H1 (cell line): ENCODE data around the gene PPP1R12C. TPM values are rescaled to one million over a fixed set of nuclear protein-coding genes. Genes with fewer than 3 reads are reported as not detected.

Source experiments
- CHD1 ChIP-seq: IDR thresholded peaks from 2 replicates; pipeline ENCODE4 v1.6.1; 2012; ENCODE audit warnings: low read depth, low read length, improper control_type of control experiment
- EGR1 ChIP-seq: IDR thresholded peaks from 2 replicates; pipeline ENCODE4 v1.6.1; 2011; ENCODE audit warnings: low read depth, low read length, borderline replicate concordance
- EP300 ChIP-seq, 2 experiments: IDR thresholded peaks; 1 replicate in 1 of 2; 2 replicates in 1 of 2; pipeline ENCODE4 v1.6.1; 2011 to 2012; ENCODE audit warnings: low read depth in 2 of 2, low read length in 2 of 2, mild to moderate bottlenecking in 2 of 2, borderline replicate concordance in 1 of 2, inconsistent platforms in 1 of 2, moderate library complexity in 1 of 2
- FOSL1 ChIP-seq: IDR thresholded peaks from 2 replicates; pipeline ENCODE4 v1.6.1; 2011; ENCODE audit warnings: mild to moderate bottlenecking, low read depth, low read length, moderate library complexity; ENCODE audit not compliant: insufficient read depth
- HDAC2 ChIP-seq, 2 experiments: fragments of 300-600 bp in 1 of 2; sonication (generic) in 1 of 2; IDR thresholded peaks; 2 replicates each; pipeline ENCODE4 v1.6.1; 2011 to 2012; ENCODE audit warnings: low read depth in 2 of 2, low read length in 2 of 2, mild to moderate bottlenecking in 2 of 2, moderate library complexity in 2 of 2, borderline replicate concordance in 1 of 2, inconsistent platforms in 1 of 2
- JUN ChIP-seq: IDR thresholded peaks from 2 replicates; pipeline ENCODE4 v1.6.1; 2011; ENCODE audit warnings: low read depth, mild to moderate bottlenecking, improper control_type of control experiment, low read length
- NRF1 ChIP-seq: IDR thresholded peaks from 2 replicates; pipeline ENCODE4 v1.6.1; 2011; ENCODE audit warnings: mild to moderate bottlenecking, low read depth, low read length, improper control_type of control experiment
- RFX5 ChIP-seq: IDR thresholded peaks from 2 replicates; pipeline ENCODE4 v1.6.1; 2011; ENCODE audit warnings: low read depth, low read length, improper control_type of control experiment, borderline replicate concordance
- SUZ12 ChIP-seq: fragments of 200-600 bp; sonication (generic); IDR thresholded peaks from 2 replicates; pipeline ENCODE4 v1.6.1; 2012; ENCODE audit warnings: mild to moderate bottlenecking, inconsistent platforms, low read length, moderate library complexity, mixed read lengths
- TEAD4 ChIP-seq: IDR thresholded peaks from 2 replicates; pipeline ENCODE4 v1.6.1; 2012; ENCODE audit warnings: low read depth, low read length, inconsistent platforms, mixed read lengths
- polyA plus RNA-seq, 7 experiments: library from polyadenylated mRNA; depleted of rRNA in 3 of 7; stranded (reverse) in 5 of 7; unstranded in 2 of 7; fragments of >200 nt in 5 of 7; fragments of 200-250 nt in 2 of 7; gene quantifications; 1 replicate in 5 of 7; 2 replicates in 1 of 7; 4 replicates in 1 of 7; pipeline versions ENCODE4 v1.2.1 to v1.2.3, GENCODE V29; 2011 to 2013; ENCODE audit warnings: missing spikeins in 2 of 7, mixed read lengths in 2 of 7
- total RNA-seq: library from RNA; stranded (reverse); fragmentation: NEBNext Ultra II Directional; extraction: Animal tissue kit (Norgen Biotek cat#: 25700); gene quantifications from 2 replicates; pipeline ENCODE4 v1.2.1, GENCODE V29; 2021

The PPP1R12C gene
- total and polyA plus RNA-seq, 2 of the 8 experiments (the other 6 are each of a cell fraction or from before 2014, with no cell fraction given), result 31.7 to 71.5 TPM

GRCh38 chr19:55082020-55082851 is 35.2 kb downstream of the PPP1R12C start (continued):
- TF ChIP-seq RFX5 (no peak), EGR1 (no peak), CHD1 (no peak), SUZ12 (no peak), NRF1 (no peak), TEAD4 (no peak), HDAC2 (IDR thresholded peaks at IDR 0.05; ENCODE audit: borderline replicate concordance in 1 of 2, low read depth in 2 of 2, low read length in 2 of 2) (no peak), EP300 (IDR thresholded peaks at IDR 0.05; ENCODE audit: borderline replicate concordance in 1 of 2, low read depth in 2 of 2, low read length in 2 of 2) (no peak), JUN (no peak), FOSL1 (no peak)
